Stimulated activated CD8-positive, alpha-beta memory T cell treated with anti-CD3 and anti-CD28 coated beads, Interleukin-7, amount 100 ng/mL, for 1 hour (primary cell): Measurements from ENCODE around the gene MALSU1.
A peak's percentile ranks its signal among the peaks of the same experiment; 100 is the strongest.

ENCODE experiments used
- DNase-seq, 2 donors: peaks; one replicate each; pipeline ENCODE4 v3.0.0-alpha.2; 2020; ENCODE audit warnings: low read depth in 2 of 2

MALSU1 gene

DNA sequence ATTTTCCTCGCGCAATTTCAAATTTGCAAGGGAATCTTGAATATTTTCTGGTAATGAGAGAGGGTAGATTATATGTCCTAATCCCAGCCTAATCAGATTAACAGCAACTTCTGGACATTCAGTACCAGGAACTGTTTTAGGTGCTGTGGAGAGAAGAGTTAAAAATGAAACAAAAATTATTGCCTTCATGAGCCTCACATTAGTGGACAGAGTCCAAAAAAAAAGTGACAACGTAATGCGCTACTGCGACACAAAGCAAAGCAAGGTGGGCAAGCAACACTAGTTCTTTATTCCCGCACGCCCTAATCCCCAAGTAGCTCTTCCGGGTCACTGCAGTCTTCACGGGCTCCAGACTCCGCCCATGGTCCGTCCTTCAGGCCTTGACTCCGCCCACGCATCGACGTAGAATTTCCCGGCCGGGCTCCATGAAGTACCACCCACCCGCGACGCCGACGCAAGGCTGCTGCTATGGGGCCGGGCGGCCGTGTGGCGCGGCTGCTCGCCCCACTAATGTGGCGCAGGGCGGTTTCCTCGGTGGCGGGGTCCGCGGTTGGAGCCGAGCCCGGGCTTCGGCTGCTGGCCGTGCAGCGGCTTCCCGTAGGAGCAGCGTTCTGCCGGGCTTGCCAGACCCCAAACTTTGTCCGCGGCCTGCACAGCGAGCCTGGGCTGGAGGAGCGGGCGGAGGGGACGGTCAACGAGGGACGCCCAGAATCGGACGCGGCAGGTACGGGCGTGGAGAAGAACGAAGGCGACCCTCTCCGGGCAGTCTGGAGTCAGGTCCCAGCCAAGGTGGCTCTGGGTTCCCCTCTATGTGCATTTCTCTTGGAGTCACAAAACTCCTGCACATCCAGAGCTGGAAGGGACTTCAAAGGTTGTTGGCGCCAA lies at the start of gene MALSU1:
Gene MALSU1 (plus strand): TSS at position 455 of the 885 bp plus-strand sequence. CDS start 14 bp downstream, at position 469.
- DNase-seq, result peak; percentile 90 to 96

DNA sequence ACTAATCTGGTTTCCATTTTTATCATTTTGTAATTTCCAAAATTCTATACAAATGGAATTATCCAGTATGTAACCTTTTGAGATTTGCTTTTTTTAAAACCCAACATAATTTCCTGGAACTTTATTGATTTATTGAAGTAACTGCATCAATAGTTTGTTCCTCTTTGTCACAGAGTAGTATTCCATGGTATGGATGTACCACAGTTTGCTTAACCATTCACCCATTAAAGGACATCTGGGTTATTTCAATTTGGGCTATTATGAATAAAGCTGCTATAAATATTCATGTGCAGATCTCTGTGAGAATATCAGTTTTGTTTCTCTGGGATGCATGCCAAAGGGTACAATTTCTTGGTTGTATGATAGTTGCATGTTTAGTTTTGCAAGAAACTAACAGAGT lies 49.7 kb upstream of the MALSU1 start:
- DNase-seq, result no peak

GRCh38 chr7:23254051-23254681 lies 45.0 kb upstream of the MALSU1 start:
- no peak for DNase-seq

DNA sequence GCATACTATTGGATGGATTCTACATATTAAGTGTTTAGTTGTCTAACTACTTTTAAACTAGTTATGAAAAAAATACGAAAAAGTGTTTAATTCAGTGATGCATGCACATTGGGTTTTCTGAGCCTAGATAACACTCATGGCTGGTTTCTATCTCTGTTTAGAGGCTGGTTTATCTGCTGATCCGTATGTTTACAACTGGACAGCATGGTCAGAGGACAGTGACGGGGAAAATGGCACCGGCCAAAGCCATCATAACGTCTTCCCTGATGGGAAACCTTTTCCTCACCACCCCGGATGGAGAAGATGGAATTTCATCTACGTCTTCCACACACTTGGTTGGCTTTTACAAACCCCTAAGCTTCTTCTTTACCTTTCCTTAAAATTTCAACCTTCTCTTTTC lies 42.4 kb upstream of the MALSU1 start:
- no peak for DNase-seq

DNA sequence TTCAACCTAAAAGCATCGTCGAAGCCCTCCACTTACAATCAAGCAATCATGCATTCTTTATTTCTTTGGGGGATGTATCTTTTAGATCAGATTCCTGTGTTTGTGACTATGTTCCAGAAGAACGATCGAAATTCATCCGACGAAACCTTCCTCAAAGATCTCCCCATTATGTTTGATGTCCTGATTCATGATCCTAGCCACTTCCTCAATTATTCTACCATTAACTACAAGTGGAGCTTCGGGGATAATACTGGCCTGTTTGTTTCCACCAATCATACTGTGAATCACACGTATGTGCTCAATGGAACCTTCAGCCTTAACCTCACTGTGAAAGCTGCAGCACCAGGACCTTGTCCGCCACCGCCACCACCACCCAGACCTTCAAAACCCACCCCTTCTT lies 38.8 kb upstream of the MALSU1 start:
- DNase-seq, result no peak

DNA sequence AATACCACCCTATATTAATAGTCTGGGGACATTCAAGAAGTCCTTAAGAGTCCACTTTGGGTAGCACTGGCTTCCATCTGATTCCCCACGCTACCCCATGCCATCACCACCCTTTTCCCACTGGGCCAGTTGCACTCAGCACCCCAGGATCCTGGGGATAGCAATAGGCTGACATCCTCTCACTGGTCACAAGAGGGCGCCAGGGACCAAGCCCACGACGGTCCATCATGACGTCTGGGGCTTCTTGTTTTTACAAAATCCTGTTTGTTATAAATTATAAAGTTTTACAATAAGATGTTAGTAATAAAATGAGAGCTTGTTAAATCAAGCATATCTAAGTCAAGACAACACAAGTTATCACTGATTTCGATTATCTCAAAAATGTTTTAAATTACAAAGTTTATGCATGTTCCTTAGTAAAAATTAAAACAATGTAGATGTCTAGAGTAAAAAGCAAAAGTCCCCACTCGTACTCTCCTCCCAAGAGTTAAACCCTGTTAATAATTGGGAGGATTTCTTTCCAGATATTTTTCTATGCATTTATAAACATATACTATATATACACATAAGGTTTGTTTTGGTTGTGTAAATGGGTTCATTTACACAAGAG lies 37.2 kb upstream of the MALSU1 start:
- no peak for DNase-seq

DNA sequence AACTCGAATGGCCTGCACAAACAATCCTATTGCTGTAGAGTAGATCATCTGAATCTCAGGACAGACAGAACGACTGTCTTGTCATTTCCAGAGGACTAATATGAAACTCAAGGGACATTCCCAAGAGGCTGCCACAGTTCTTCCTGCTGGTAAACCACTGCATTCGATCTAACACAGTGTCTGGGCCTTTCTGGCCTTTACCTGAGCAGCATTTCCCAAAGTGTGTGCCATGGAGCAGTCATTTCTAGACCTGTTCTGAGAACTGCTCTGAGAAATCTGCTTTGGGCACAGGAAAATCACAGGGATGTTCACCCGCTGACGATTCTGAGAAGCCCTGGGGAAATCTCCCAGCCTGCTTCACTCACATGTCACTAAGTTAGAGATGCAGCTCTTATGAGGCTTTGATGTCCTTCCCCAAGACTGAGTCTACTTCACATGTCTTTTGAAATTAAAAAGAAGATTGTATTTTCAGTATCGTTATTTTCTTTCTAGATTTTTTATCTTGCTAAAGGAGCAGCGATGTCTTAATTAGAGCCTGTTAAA lies 34.2 kb upstream of the MALSU1 start:
- no peak for DNase-seq

DNA sequence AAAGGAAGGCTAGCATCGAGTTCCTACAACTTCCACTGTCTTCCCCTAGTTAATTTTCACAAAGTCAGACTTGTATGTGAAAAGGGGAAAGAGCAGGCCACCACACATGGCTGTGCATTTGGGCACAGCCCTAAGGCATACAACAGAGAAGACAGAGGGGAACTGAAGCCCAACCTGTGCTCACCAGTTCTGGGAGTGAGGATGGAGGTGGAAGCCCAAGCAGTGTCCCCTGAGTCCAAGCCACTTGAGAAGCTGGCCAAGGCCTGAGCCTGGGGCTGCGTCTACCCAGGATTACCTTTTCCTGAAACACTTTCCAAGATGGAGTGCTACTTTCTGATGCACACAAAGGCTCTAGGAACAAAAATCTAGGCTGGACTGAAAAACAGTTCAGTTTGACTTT lies 32.2 kb upstream of the MALSU1 start:
- DNase-seq, result no peak

GRCh38 chr7:23267357-23267756 lies 31.8 kb upstream of the MALSU1 start:
- DNase-seq, result no peak

- no peak for DNase-seq
Measured at GRCh38 chr7:23268167-23268566, 31.0 kb upstream of the MALSU1 start.

GRCh38 chr7:23268746-23269145 lies 30.4 kb upstream of the MALSU1 start:
- DNase-seq, result no peak

DNA sequence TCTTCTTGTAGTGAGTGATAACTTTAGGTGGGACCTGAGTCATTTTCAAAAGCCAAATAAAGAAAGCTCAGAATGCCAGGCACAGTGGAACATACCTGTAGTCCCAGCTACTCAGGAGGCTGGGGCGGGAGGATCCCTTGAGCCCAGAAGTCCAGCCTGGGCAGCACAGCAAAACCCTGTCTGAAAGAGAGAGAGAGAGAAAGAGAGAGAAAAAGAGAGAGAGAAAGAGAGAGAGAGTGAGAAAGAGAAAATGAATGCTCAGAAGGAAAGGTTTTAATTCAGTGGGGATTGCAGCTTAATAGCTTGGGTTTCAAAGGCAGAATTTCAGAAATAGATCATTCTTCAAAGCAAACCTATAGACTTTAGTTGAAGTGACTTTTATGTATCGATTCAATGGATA lies 26.9 kb upstream of the MALSU1 start:
- DNase-seq, result no peak

DNA sequence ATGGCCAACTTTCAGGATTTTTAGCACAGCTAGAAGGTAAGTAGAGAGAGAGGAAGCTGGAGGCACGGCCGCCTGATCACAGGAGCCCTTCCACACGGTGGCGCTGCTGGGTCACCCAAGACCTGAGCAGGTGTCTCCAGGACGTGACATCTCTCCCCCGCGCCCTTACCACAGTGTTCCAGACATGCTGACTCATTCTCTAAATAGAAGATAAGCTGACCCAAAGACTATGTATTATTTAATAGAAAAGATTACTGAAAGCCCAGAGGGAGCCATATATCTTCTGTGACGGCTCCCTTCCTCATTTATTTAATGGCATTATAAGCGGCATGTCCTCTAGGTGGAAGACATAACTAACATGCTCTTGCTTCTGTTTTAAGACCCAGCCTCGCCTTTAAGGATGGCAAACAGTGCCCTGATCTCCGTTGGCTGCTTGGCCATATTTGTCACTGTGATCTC lies 26.0 kb upstream of the MALSU1 start:
- peak; percentile 71 to 83 for DNase-seq

- DNase-seq, result no peak
Measured at GRCh38 chr7:23275912-23276311, 23.2 kb upstream of the MALSU1 start.

DNA sequence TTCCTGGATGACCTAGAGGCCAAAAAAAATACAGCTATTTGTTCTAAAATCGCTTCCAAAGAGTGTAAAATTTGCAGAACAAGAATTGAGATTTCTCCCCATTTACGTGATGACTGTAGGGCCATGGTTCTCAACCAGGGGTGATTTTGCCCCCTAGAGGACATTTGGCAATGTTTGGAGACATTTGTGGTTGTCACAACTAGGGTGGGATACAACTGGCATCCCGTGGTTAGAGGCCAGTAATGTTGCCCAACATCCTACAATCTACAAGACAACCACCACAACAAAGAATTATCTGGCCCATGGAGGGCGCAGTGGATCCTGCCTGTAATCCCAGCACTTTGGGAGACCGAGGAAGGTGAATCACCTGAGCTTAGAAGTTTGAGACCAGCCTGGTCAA lies 22.8 kb upstream of the MALSU1 start:
- DNase-seq, result no peak

DNA sequence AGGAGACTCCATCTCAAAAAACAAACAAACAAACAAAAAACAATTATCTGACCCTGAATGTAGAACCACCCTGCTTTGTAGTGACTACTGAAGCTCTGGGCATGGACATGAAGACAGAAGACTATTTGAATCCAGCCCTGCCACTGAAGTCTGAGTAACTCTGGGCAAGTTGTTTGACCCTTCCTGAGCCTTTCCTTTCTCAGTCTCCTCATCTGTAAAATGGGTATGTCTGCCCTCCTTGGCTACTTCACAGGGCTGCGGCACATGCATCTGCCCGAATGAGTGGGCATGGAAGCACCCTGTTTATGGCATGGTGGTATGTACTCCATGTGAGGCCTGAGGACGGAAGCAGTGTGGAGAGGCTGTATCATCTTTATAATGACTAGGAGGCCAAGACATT lies 22.2 kb upstream of the MALSU1 start:
- DNase-seq, result no peak

GRCh38 chr7:23277359-23277989 lies 21.7 kb upstream of the MALSU1 start:
- DNase-seq, result no peak

DNA sequence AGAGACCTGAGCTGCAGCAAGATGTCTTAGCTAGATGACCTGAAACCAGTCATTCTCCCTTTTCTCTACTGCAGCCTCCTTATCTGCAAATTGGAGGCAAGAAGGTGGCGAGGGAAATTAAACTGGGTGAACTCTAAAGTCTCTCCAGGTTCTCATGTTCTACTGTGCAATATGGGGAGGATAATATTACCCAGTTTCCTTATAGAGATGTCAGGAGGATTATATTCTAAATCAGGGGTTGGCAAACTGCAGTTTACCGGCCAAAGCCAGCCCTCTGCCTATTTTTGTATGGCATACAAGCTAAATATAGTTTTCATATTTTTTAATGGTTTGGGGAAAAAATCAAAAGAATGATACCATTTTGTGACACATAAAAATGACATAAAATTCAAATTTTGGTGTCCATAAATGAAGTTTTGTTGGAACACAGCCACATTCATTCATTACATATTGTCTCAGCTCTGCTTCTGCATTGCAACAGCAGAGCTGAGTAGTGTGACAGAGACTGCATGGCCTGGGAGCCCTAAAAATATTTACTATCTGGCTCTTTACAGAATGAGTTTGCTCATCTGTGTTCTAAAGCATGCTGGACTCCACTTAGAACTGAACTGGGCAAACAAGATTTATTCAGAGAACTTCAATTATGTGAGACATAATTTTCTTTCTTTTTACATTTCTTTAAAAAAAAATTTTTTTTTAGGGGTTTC lies 19.2 kb upstream of the MALSU1 start:
- no peak for DNase-seq

DNA sequence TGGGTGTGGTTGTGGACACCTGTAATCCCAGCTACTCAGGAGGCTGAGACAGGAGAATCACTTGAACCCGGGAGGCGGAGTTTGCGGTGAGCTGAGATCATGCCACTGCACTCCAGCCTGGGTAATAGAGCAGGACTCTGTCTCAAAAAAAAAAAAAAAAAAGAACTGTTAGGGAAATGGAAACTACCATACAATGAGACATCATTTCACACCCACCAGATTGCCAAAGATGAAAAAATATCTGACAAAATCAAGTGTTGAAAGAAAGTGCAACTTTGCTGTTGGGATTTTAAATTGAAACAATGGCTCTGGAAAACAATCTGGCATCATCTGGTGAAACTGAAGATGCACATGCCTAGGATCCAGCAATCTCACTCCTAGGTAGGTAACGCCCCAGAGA lies 16.1 kb upstream of the MALSU1 start:
- DNase-seq, result no peak

DNA sequence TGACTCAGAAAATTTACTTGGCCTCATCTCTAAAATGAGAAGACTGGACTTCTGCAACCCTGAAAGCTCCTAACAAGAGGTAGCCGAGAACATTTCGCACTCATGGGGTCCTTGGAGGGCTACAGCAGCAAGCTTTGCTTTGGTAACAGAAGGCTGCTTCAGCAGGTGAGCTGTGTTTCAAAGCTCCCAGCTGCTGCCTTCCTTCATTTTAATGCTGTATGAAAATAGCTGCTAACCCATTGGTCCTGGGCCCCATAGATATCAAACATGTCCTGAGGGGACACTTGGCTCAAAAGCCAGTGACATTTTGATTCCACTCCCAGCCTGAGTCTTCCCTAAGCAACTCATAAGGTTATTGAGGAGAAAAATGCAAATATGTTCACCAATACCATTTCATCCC lies 14.3 kb upstream of the MALSU1 start:
- DNase-seq, result no peak
